ENCODE results near the gene OVOL1. TPM values are rescaled to one million over a fixed set of nuclear protein-coding genes. Genes with fewer than 3 reads are reported as not detected.

OVOL1 gene
- total RNA-seq, 1 donor from 2014 or later = not detected

GRCh38 chr11:65790902-65791650 lies 4.2 kb downstream of the OVOL1 start:
- DNase-seq (ENCODE audit: low spot score) = no peak

- DNase-seq (ENCODE audit: low spot score) = no peak
These were observed 4.9 kb downstream of the OVOL1 start for GRCh38 chr11:65791719-65792213.

GRCh38 chr11:65792456-65792855 lies 5.6 kb downstream of the OVOL1 start:
- DNase-seq (ENCODE audit: low spot score) = no peak

- no peak for DNase-seq (ENCODE audit: low spot score)
These were observed 6.3 kb downstream of the OVOL1 start for GRCh38 chr11:65793144-65793581.

GRCh38 chr11:65793625-65794400 lies 7.0 kb downstream of the OVOL1 start:
- no peak for DNase-seq (ENCODE audit: low spot score)

GRCh38 chr11:65794570-65795510 lies 8.0 kb downstream of the OVOL1 start:
- no peak for DNase-seq (ENCODE audit: low spot score)

- DNase-seq (ENCODE audit: low spot score) = no peak
These were observed 10.1 kb downstream of the OVOL1 start for GRCh38 chr11:65796726-65797601.

GRCh38 chr11:65797711-65798110 lies 10.8 kb downstream of the OVOL1 start:
- no peak for DNase-seq (ENCODE audit: low spot score)

GRCh38 chr11:65798882-65799281 lies 12.0 kb downstream of the OVOL1 start:
- no peak for DNase-seq (ENCODE audit: low spot score)

- no peak for DNase-seq (ENCODE audit: low spot score)
These were observed 14.5 kb downstream of the OVOL1 start for GRCh38 chr11:65801153-65801987.

GRCh38 chr11:65802841-65803240 lies 16.0 kb downstream of the OVOL1 start:
- no peak for DNase-seq (ENCODE audit: low spot score)

- no peak for DNase-seq (ENCODE audit: low spot score)
These were observed 17.1 kb downstream of the OVOL1 start for GRCh38 chr11:65803797-65804492.

- DNase-seq (ENCODE audit: low spot score) = no peak
These were observed 20.1 kb downstream of the OVOL1 start for GRCh38 chr11:65806979-65807378.

- no peak for DNase-seq (ENCODE audit: low spot score)
These were observed 22.0 kb downstream of the OVOL1 start for GRCh38 chr11:65808744-65809341.

GRCh38 chr11:65809496-65809895 lies 22.6 kb downstream of the OVOL1 start:
- no peak for DNase-seq (ENCODE audit: low spot score)

GRCh38 chr11:65810046-65810868 lies 23.4 kb downstream of the OVOL1 start:
- no peak for DNase-seq (ENCODE audit: low spot score)

GRCh38 chr11:65811764-65812475 lies 25.1 kb downstream of the OVOL1 start:
- DNase-seq (ENCODE audit: low spot score) = no peak

All from mesenteric fat pad (tissue), 1 donor.